Endometrial microvascular endothelial cells (primary cell): ENCODE measurements around the gene GNB1L. TPM values are rescaled to one million over a fixed set of nuclear protein-coding genes. Genes with fewer than 3 reads are reported as not detected.
"Not testable (repeated sequence)": the region's sequence is repeated elsewhere in the genome, so short reads cannot be mapped to it uniquely, and the experiment has no call there.

Source experiments
- in situ Hi-C: cut with HindIII; loops from 2 replicates; pipeline ENCODE4 v1.10.0; 2017; ENCODE audit warnings: low sequenced_read_pairs, low pct_unique_long_range_greater_than_20kb; ENCODE audit errors: inconsistent ontology term
- total RNA-seq: library from RNA; depleted of rRNA; stranded (reverse); fragments of >200 nt; gene quantifications from one replicate; pipeline ENCODE4 v1.2.3, GENCODE V29; 2015; ENCODE audit errors: inconsistent ontology term

The GNB1L gene
- total RNA-seq, 1 donor from 2014 or later = 19.7 TPM

DNA sequence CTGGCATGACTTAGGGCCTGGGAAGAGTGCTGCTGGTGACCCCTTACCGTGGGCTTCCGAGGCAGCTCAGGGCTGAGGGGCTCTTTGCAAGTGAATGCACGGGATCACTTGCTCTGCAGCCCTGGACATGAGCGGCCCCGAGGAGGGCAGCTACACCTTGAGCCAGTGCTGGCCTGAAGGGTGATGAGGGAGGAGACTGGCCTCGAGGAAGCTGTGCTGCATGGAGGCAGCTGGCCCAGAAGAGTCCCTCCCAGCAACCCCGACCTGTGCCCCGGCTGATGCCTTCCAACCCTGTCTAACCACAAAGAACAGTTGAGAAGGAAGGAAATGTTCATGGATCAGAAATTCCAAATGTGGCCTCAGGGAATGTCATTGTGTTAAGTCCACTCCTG lies 48.9 kb downstream of the GNB1L start:
- in situ Hi-C loops = no loop called here

DNA sequence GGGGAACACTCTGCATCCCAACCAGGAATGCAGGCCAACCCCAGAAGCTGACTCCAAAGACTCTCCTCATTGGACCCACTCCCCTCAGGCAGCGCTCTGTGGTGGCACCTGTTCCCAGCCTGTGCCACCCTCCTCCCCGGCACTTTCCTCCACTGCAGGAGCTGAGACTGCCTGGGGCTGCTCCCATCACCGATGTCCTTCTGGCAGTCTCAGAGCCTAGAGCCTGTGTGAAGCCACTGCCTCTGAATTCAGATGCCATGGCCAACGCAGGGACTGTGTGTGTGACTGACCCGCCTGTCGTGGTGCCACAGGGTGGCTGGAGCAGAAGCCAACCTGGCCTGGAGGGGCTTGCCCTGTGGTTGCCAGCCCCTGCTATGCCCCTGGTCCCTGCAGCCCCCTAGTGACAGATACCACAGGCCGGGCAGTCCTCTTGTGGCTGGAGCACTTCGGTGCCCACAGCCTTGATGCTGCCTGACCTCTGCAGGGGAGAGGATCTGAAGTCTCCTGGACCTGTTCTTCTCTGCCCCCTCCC lies 50.9 kb downstream of the GNB1L start:
- in situ Hi-C loops = no loop called here

- in situ Hi-C loops = no loop called here
Measured at GRCh38 chr22:19802894-19803735, 51.6 kb downstream of the GNB1L start.

GRCh38 chr22:19802001-19802893 lies 52.4 kb downstream of the GNB1L start:
- in situ Hi-C loops = no loop called here

DNA sequence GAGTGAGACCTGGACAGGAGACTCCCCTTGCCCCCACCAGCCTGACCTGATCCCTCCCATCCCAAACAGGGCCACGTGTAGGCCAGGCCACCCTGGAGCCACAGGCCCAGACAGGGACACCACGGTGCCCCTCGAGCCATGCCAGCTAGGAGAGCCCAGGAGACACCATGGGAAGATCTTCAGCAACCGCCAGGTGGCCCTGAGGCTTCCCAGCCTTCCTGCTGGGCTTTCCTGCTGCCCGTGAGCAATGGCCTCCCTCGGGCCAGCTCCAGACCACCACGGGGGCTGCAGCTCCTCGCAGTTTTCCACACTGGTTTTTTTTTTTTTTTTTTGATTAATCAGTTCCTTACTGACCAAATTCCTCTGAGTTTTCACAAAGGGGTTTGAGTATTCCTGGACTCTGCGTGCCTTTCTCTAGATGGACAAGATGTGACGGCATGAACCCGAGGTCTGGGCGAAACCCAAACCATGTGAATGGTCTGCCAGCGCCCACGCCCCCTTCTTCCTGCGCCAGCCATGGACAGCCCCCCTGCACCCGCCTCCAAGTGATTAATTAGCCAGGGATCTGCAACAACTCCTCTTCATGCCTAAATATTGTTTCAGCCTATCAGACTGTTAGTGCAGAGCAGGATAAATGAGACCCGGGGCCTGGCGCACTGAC lies 53.2 kb downstream of the GNB1L start:
- in situ Hi-C loops = no loop called here

- in situ Hi-C loops = no loop called here
Measured at GRCh38 chr22:19800761-19801244, 53.9 kb downstream of the GNB1L start.

DNA sequence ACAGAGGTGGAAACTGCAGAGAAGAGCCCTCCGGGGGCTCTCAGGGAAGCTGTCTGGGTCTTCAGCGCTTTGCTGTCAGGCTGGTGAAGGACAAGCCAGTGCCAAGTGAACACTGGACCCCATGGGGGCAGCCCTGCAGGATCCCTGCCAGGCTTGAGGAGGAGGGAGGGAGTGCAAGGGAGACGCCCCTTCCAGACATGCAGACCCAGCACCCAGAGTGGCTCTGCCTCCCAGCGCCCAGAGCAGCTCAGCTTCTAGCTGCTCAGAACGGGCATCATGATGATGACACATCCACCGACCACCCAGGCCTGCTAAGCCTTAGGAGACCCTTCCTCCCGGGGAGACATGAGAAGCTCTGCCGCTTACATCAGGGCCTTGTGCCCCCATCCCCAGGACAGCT lies 54.4 kb downstream of the GNB1L start:
- in situ Hi-C loops = no loop called here

DNA sequence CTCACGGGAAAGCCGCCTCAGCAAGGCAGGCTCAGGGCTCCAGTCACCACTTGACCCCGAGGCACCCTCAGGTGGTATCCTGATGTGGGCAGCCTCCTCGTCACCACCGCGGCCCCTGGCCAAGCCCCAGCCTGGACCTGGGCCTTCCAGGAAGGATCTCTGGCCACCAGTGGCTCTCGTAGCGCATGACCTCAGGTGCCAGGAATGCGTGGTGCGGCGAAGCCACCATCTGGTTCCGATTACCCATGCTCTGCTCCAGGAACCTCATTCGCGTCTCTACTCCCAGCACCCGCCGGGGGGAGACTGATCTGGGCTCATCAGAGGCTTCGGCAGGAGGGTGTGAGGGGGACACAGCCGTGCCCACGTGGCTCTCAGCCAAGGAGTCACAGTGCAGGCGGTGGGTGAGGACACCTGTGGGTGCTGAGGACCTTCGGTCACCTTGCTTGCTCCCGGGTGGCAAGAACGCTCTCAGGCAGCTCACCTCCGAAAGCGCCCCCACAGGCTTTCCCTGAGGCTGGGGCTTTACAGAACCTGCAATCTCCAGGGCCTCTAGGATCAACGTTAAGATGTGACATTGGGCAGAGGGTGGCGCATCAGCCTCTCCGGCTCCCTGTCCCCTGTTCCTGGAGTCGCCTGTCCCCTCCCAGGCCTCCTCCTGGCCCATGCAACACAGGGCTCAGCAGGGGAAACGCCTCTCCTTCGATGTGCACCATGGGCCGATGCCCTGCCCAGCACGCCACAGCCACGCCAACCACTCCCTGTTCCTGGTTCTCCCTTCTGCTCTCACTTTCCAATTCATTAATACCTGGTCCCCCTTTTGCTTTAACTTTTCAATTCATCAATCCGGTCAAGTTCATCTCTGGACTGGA lies 55.1 kb downstream of the GNB1L start:
- in situ Hi-C loops = no loop called here

- in situ Hi-C loops = no loop called here
Measured at GRCh38 chr22:19798891-19799293, 55.8 kb downstream of the GNB1L start.

DNA sequence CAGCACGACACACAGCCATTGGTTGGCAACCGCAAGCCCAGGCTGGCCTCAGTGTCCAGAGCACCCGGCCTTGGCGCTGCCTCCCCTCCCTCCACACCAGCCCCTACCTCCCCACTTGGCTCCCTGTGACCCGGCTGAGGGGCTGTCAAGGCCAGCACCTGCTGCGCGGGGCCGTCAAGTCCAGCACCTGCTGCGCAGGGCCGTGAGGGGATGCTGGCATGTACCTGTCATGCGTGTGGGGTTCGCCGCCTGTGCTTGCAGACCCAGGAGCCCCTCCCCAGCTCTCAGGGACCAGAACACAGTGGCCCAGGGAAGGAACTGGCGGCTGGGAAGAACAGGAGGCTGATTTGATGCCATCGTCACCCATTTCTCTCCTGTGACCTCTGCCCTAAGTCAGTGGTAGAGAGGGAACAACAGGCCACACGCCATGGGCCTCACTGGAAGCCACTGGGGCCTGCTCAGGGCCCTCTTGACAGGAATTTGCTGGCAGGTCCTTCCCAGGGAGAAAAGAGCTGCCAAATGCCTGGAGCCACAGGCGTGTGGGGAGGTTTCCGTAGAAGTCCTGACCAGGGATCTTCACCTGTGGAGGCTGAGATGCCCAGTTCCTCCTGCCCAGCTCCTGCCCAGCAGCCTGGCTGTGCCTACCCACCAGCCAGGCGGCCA lies 56.5 kb downstream of the GNB1L start:
- in situ Hi-C loops = no loop called here

DNA sequence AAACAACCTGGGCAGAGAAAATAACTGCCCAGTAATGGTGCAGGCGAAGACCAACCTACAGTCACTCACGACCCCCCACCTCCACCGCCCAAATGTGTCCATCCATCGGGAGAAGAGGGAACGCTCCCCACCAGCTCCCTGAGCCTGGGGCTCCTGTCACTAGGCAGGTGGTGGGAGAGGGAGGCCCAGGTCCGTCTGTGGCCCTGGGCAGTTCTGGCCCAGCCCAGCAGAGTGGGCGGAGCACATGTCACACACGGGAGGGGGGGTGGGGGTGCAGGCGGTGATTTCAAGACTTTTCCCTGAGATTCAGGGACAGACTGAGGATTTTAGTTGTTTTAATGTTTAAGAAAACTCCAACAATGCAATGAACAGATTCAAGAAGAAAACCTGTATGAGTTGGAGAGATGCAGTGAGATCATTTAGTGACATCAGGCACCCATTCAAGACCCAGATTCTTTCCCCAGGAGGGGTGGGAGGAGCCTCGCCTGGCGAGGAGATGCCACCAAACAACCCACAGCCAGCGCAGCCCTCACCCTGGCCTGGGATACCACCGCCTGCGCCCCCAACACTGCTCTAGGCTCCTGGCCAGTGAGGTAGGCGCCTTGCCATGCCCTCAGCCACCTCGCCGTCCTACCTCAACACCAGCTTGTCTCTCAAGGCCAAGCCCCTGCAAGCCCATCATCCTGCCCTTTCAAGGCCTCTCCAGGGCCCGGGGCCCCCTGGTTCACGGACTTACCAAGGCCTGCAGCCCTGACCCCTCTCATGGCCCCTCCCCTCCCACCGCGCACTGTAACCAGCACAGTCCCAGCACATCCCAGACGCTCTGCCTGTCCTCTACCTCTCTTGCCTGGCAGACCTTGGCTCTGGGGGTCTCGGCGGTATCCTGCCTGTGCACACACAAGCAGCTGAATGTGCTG lies 57.3 kb downstream of the GNB1L start:
- in situ Hi-C loops = no loop called here

- in situ Hi-C loops = no loop called here
Measured at GRCh38 chr22:19796160-19796559, 58.5 kb downstream of the GNB1L start.

- in situ Hi-C loops = no loop called here
Measured at GRCh38 chr22:19795617-19796008, 59.1 kb downstream of the GNB1L start.

- in situ Hi-C loops = no loop called here
Measured at GRCh38 chr22:19793661-19794310, 60.9 kb downstream of the GNB1L start.

GRCh38 chr22:19793161-19793560 lies 61.5 kb downstream of the GNB1L start:
- in situ Hi-C loops = no loop called here

DNA sequence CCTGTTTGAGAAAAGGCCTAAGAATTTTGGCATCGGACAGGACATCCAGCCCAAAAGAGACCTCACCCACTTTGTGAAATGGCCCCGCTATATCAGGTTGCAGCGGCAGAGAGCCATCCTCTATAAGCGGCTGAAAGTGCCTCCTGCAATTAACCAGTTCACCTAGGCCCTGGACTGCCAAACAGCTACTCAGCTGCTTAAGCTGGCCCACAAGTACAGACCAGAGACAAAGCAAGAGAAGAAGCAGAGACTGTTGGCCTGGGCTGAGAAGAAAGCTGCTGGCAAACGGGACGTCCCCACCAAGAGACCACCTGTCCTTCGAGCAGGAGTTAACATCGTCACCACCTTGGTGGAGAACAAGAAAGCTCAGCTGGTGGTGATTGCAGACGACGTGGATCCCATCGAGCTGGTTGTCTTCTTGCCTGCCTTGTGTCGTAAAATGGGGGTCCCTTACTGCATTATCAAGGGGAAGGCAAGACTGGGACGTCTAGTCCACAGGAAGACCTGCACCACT lies 62.2 kb downstream of the GNB1L start:
- in situ Hi-C loops = not testable (repeated sequence)
